ENCODE results near the gene PDCD10. TPM values are rescaled to one million over a fixed set of nuclear protein-coding genes. Genes with fewer than 3 reads are reported as not detected.

Gene PDCD10
- polyA plus RNA-seq, 1 donor from 2014 or later: 79.1 TPM

DNA sequence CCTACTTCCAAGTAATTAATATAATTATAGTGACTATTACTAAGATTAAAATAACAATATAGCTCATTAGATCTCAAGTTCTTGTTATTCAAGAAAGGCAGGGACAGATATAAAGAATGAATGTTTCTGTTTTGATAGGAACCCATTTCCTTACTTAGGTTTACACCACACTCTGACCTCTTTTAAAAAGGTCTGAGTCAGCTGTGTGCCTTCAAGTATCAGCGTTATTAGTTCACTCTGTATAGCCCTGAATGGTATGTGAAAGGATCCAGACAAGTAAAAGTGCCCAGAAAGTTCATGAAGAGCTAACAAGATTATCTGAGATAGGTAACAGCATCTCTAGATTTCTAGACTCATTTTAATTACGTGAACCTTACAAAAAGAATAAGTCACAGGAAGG, 28.9 kb downstream of the PDCD10 start:
- Histone ChIP-seq H3K4me2 (ENCODE audit: low read length) (no peak overlapping the region), H2AFZ (ENCODE audit: low read depth, low read length) (no peak overlapping the region), H3K79me2 (replicated peaks; ENCODE audit: insufficient read depth, low read length) (no peaks in the 10 kb centered on the region), H3K4me3 (ENCODE audit: low read length) (no peak overlapping the region), H3K9ac (ENCODE audit: low read length) (no peak overlapping the region), H3K36me3 (ENCODE audit: insufficient read depth, low read length) (no peaks in the 10 kb centered on the region), H3K9me2 (ENCODE audit: insufficient read depth, low read length) (no peaks in the 10 kb centered on the region), H3K27me3 (ENCODE audit: insufficient read depth, low read depth, low read length) (no peaks in the 10 kb centered on the region), H3F3A (ENCODE audit: insufficient read depth, low read length, poor library complexity, severe bottlenecking) (no peaks in the 10 kb centered on the region), H3K9me3 (ENCODE audit: low read length) (no peaks in the 10 kb centered on the region), H3K27ac (ENCODE audit: low read length) (no peak overlapping the region), H4K20me1 (ENCODE audit: insufficient read depth) (no peaks in the 10 kb centered on the region)
- no peak for TF ChIP-seq SMC3 (conservative IDR thresholded peaks at IDR 0.05; ENCODE audit: poor library complexity)

DNA sequence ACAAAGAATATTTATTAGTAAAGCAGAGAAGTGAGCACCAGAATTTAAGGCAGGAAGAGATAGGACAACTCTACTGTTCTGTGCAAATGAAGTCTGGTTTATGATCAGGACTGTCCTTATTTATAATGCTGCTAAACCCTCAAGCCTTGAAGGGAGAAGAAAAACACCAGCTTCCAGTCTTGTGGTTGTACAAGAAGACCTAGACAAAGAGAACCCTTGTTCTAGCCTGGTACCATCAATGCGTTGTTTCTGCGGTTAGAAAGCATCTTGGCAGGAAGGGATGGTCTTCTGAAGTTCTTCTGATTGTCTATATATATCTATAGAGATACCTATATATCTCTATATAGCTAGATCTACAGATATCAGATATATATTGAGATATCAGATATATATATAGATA, 33.8 kb downstream of the PDCD10 start:
- H3K79me2 ChIP-seq (replicated peaks; ENCODE audit: insufficient read depth, low read length): no peaks in the 10 kb centered on the region
- H3K9me3 ChIP-seq (ENCODE audit: low read length): no peaks in the 10 kb centered on the region
- H3K27me3 ChIP-seq (ENCODE audit: insufficient read depth, low read depth, low read length): no peaks in the 10 kb centered on the region
- H3F3A ChIP-seq (ENCODE audit: insufficient read depth, low read length, poor library complexity, severe bottlenecking): no peaks in the 10 kb centered on the region
- H3K4me3 ChIP-seq (ENCODE audit: low read length): no peak overlapping the region
- H3K27ac ChIP-seq (ENCODE audit: low read length): no peak overlapping the region
- no peaks in the 10 kb centered on the region for H3K36me3 ChIP-seq (ENCODE audit: insufficient read depth, low read length)
- no peak for TF ChIP-seq SMC3 (conservative IDR thresholded peaks at IDR 0.05; ENCODE audit: poor library complexity)
- TF ChIP-seq REST (IDR thresholded peaks at IDR 0.05; ENCODE audit: borderline replicate concordance): no peak
- TF ChIP-seq EP300 (conservative IDR thresholded peaks at IDR 0.05; ENCODE audit: poor library complexity, severe bottlenecking): no peak
- no peak for TF ChIP-seq EZH2 (IDR thresholded peaks at IDR 0.05; ENCODE audit: borderline replicate concordance, insufficient read depth, low read length, poor library complexity, severe bottlenecking)
- TF ChIP-seq RAD21 (conservative IDR thresholded peaks at IDR 0.05): no peak
- no peak for TF ChIP-seq TAF1 (IDR thresholded peaks at IDR 0.05; ENCODE audit: low read depth)
- TF ChIP-seq MXI1 (conservative IDR thresholded peaks at IDR 0.05; ENCODE audit: poor library complexity, severe bottlenecking): no peak
- TF ChIP-seq POLR2AphosphoS5 (IDR thresholded peaks at IDR 0.05): no peak
- TF ChIP-seq, protein P1, sequence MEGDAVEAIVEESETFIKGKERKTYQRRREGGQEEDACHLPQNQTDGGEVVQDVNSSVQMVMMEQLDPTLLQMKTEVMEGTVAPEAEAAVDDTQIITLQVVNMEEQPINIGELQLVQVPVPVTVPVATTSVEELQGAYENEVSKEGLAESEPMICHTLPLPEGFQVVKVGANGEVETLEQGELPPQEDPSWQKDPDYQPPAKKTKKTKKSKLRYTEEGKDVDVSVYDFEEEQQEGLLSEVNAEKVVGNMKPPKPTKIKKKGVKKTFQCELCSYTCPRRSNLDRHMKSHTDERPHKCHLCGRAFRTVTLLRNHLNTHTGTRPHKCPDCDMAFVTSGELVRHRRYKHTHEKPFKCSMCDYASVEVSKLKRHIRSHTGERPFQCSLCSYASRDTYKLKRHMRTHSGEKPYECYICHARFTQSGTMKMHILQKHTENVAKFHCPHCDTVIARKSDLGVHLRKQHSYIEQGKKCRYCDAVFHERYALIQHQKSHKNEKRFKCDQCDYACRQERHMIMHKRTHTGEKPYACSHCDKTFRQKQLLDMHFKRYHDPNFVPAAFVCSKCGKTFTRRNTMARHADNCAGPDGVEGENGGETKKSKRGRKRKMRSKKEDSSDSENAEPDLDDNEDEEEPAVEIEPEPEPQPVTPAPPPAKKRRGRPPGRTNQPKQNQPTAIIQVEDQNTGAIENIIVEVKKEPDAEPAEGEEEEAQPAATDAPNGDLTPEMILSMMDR (IDR thresholded peaks at IDR 0.05; ENCODE audit: poor library complexity, severe bottlenecking): no peak
- no peak overlapping the region for H3K9ac ChIP-seq (ENCODE audit: low read length)
- H3K4me2 ChIP-seq (ENCODE audit: low read length): no peak overlapping the region
- H3K9me2 ChIP-seq (ENCODE audit: insufficient read depth, low read length): no peaks in the 10 kb centered on the region
- no peaks in the 10 kb centered on the region for H4K20me1 ChIP-seq (ENCODE audit: insufficient read depth)
- no peak overlapping the region for H2AFZ ChIP-seq (ENCODE audit: low read depth, low read length)

DNA sequence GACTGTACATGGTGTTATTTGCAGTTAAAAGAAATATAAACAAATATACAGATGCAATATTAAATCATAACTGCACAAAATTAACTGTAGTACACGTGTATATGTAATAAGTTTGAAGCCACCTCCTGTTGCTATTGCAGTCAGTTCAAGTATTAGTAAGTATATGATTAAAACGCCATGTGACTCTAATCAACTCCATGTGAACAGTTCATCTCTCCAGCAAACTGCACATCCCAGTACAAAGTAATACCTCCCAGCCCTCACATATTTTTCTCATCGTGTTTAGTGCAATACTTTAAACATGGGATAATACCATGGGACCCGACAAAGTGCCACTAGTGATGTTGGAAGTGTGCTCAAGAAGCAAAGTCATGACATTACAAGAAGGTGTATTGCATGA, 34.6 kb downstream of the PDCD10 start:
- Histone ChIP-seq H3F3A (ENCODE audit: insufficient read depth, low read length, poor library complexity, severe bottlenecking) (no peaks in the 10 kb centered on the region), H3K36me3 (ENCODE audit: insufficient read depth, low read length) (peaks cover 3% of the 10 kb centered on the region), H3K27me3 (ENCODE audit: insufficient read depth, low read depth, low read length) (no peaks in the 10 kb centered on the region), H3K79me2 (replicated peaks; ENCODE audit: insufficient read depth, low read length) (no peaks in the 10 kb centered on the region), H4K20me1 (ENCODE audit: insufficient read depth) (no peaks in the 10 kb centered on the region), H3K27ac (ENCODE audit: low read length) (no peak overlapping the region), H3K9ac (ENCODE audit: low read length) (no peak overlapping the region), H3K9me2 (ENCODE audit: insufficient read depth, low read length) (no peaks in the 10 kb centered on the region), H3K9me3 (ENCODE audit: low read length) (no peaks in the 10 kb centered on the region), H2AFZ (ENCODE audit: low read depth, low read length) (no peak overlapping the region), H3K4me3 (ENCODE audit: low read length) (no peak overlapping the region), H3K4me2 (ENCODE audit: low read length) (no peak overlapping the region)
- no peak for TF ChIP-seq TAF1 (IDR thresholded peaks at IDR 0.05; ENCODE audit: low read depth)
- no peak for TF ChIP-seq EP300 (conservative IDR thresholded peaks at IDR 0.05; ENCODE audit: poor library complexity, severe bottlenecking)
- TF ChIP-seq RAD21 (conservative IDR thresholded peaks at IDR 0.05): no peak
- no peak for TF ChIP-seq EZH2 (IDR thresholded peaks at IDR 0.05; ENCODE audit: borderline replicate concordance, insufficient read depth, low read length, poor library complexity, severe bottlenecking)
- no peak for TF ChIP-seq POLR2AphosphoS5 (IDR thresholded peaks at IDR 0.05)
- TF ChIP-seq MXI1 (conservative IDR thresholded peaks at IDR 0.05; ENCODE audit: poor library complexity, severe bottlenecking): no peak
- TF ChIP-seq, protein P1 (IDR thresholded peaks at IDR 0.05; ENCODE audit: poor library complexity, severe bottlenecking): no peak
- no peak for TF ChIP-seq REST (IDR thresholded peaks at IDR 0.05; ENCODE audit: borderline replicate concordance)
- no peak for TF ChIP-seq SMC3 (conservative IDR thresholded peaks at IDR 0.05; ENCODE audit: poor library complexity)

Data from neural cell (in vitro differentiated cells).